MV-4-11 (cell line): ENCODE data around the gene BCAR1.
A peak's percentile ranks its signal among the peaks of the same experiment; 100 is the strongest.
"Not testable (repeated sequence)": the region's sequence is repeated elsewhere in the genome, so short reads cannot be mapped to it uniquely, and the experiment has no call there.

Source experiments
- DNase-seq: peaks from one replicate; lab custom pipeline; 2025; lab: John Stamatoyannopoulos, UW

Gene BCAR1

DNA sequence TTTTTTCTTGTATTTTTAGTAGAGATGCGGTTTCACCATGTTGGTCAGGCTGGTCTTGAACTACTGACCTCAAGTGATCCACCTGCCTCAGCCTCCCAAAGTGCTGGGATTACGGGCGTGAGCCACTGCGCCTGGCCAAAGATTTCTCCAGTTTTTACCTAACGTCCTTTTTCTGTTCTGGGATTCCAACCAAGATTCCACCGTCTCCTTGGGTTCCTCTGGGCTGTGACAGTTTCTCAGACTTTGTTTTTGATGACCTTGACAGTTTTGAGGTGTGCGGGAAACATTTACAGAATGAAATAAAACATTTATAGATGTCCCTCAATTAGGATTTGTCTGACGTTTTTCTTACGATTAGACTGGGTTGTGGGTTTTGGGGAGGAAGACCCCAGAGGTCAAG is 17.9 kb upstream of the BCAR1 start:
- not testable (repeated sequence) for DNase-seq

DNA sequence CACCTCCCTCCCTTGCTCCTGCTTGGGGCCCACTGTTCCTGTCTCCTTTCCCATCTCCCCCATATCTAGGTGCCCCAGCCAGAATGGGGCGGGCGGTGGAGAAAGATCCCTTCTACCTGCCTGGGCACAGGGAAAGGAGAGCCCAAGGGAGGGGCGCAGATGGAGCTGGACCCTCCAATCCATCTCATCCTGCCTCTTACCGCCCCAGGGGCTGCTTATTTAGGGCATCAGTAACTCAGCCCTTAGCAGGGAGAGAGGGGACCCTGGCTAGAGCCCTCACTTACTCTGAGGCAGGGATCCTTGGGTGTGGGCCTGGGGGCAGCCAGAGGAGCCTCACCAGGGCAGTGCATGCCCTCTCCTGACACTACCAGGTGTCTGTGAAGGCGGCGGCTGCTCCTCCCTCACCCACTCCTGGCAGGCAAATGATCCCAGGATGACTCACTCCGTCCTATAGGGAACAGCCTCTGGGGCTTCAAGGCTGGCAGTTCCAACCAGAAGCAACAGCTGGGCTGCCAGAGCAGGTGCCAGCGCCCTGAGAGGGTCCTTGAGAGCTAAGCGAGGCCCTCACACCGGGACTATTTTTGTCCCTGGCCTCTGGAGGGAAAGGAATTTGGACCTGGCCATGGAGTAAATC is 16.3 kb upstream of the BCAR1 start:
- no peak for DNase-seq

- no peak for DNase-seq
These were observed 15.6 kb upstream of the BCAR1 start for GRCh38 chr16:75266738-75267630.

DNA sequence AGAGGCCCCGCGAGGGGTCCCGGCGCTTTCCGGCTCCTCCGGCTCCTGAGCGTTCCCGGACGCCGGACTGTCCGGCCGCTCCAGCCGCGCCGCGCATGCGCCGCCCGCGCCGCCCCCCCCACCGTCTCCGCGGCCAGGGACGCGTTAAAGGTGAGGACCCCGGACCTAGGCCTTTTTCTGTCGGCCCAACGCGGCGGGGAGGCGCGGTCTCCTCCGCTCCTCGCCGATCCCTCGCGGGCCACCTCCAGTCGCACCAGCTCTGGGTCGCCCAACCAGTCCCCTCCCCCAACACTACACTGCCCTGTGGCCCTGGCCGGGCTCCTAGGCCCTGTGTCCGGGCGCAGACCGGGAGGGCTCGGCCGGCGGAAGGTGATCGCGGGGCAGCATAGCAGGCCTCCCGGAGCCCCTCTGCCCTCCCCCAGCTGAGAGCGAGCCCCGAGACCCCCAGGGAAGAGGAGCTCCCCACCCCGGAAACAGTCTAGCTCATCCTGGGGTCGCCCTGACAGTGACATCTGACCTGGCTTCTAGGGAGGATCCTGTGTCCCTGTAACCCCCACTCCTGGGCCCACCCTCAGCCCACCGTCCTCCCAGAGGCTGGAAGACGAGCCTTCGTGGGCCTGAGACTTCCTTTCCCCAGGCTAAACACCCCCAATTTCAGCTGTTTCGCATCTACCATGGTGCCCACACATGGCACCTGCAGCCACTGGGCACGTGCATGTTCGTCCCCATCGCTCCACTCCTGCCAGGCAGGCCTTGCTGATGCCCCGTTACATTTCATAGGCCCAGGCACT is 14.7 kb upstream of the BCAR1 start:
- no peak for DNase-seq

DNA sequence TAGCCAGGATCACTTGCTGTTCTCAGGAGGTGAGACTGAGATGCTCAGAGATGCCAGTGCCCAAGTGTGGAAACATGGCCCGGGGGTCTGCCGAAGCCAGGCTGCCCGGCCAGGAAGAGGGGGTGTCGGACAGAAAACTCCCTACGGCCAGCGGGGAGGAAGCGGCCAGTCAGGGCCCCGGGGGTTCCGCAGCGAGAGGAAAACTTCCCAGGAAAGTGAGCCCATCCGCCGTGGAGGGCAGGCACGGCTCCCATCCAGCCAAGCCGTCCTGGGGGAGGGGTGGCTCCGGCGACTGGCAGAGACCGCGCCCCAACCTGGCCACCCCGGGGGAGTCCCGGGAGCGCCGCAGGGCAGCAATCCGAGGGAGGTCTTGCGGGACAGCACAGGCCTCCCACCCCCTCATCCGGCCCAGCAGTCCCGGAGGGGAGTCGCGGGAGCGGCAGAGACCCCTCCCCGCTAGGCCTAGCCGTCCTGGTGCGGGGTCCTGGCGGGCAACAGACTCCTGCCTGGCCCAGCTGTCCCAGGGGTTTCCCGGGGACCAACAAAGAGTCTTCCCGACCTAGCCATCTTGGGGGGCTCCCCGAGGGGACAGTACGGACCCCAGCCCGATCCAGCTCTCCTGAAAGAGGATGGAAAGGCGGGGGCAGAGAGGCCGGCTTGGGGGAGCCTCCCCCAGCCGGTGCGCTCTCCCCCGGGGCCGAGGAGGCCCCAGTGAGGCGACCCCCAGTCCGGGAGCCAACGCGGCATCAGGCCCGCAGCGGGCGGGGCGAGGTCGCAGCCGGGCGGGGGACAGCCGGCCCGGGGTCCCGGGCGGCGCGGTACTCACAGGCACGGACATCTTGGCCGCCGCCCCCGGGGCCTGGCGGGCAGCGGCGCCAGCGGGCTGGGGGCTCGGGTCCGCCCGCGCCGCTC is 13.8 kb upstream of the BCAR1 start:
- no peak for DNase-seq

GRCh38 chr16:75264457-75264998 is 13.1 kb upstream of the BCAR1 start:
- DNase-seq, result no peak

DNA sequence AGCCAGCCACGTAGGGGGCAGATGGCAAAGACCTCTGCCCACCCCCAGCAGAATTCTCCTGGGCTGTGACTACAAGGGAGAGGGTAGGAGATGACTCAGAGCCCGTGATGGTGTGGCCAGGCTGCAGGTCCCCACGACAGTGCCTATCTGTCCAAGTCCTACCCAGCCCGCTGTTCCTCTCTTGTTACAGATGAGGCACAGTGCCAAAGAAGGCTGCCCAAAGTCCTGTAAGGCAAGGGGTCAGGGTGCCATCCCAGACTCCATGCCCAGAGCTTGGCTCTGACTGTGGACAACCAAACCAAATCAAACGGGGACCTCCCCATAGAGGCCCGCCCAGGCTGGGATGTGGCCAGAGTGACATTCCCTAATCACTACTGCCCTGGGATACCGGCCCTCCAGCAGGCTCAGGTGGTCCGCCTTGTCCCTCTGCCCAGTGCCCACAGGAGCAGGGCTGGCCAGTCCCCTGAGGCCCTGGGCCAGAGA is 12.6 kb upstream of the BCAR1 start:
- DNase-seq, result no peak

DNA sequence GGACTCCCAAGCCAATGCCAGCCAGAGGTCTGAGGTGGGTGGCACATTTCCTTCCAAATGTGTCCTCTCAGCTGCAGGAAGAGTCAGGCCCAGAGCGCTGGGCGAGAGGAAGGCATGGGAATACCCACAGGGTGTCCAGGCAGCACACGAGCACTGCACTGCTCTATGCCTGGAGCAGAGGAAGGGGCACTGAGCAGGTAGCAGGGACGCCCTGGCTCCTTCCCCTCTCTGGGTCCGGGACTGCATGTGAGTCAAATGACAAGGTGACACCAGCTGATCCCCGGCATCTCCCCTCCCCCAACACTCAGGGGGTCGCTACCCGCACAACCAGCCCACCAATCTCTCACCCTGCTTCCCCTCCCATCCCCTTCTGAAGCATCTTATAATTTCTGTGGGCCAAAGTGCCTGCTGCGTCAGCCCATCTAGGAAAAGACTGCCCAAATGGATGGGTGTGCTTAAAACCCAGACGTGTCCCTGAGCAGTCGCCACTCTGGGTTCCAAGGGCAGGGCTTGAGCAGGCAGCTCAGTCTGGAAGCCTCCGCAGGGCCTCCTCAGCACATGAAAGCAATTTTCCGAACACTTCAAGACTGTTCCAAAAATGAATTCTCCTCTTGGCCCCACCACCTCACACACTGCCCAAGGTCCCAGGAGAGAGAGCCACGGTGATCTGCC is 12.0 kb upstream of the BCAR1 start:
- no peak for DNase-seq

DNA sequence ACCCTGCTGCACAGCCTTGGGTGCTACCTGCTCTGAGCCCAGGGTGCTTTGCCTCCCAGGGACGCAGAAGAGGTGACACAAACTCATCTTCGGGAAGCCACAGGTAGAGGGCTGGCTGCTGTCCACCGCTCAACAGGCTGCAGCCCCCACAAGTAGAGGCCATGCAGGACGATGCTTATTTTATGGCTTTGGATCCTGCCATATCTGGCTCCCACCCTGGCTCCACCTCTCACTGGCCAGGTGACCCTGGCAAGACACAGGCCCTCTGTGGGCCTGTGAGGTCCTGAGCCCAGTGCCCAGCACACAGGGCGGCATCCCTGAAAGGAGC is 11.3 kb upstream of the BCAR1 start:
- DNase-seq, result no peak

DNA sequence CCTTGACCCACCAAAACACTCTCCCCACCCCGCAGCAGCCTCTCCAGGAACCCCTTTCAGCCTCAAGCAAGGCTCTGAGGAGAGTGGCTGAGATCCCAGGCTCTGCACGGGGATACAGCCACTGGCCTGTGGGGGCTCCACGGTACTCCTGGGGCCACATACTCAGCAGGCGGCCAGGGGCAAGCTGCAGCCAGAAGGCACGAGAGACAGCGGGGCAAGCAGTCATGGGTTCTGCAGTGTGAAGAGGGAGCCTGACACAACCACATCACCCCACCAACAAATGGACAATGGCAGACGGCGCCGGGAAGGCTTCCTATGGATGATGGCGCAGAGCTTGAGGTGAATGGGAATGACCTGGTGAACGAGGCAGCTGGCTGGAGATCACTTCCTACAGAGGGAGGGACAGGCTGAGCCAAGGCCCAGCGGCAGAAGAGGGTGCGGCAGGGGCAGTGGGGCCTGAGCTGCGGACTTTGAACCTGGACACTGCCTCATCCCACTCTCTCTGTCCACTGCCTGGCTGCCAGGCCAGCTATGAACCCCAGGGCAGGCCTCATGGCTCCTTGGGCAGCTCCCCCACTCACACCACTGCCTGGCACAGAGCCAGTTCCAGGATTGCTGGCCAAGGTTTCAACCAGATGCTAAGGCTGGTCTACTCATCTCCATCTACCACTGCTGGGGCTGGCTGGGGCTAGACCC is 10.8 kb upstream of the BCAR1 start:
- no peak for DNase-seq

DNA sequence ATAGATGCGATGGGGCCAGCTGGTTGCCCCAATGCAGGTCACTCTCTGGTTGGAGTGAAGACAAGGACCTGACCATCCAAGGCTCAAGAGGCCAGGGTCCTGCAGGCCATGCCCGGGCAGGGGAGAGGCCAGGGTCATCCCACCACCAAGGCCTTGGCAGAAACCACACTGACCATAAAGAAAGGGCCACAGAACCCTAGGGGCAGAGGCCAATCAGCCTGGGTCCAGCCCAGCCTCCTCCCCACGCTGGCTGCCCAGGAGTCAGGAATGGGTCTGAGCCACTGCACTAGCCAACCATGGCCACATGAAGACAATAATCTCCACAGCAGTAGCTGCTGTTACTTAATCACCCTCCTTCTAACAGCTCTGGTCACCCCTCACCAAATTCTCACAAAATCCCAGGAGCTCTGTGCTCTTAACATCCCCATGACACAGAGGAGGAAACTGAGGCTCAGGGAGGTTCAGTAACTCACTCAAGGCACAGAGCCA is 10.2 kb upstream of the BCAR1 start:
- no peak for DNase-seq

DNA sequence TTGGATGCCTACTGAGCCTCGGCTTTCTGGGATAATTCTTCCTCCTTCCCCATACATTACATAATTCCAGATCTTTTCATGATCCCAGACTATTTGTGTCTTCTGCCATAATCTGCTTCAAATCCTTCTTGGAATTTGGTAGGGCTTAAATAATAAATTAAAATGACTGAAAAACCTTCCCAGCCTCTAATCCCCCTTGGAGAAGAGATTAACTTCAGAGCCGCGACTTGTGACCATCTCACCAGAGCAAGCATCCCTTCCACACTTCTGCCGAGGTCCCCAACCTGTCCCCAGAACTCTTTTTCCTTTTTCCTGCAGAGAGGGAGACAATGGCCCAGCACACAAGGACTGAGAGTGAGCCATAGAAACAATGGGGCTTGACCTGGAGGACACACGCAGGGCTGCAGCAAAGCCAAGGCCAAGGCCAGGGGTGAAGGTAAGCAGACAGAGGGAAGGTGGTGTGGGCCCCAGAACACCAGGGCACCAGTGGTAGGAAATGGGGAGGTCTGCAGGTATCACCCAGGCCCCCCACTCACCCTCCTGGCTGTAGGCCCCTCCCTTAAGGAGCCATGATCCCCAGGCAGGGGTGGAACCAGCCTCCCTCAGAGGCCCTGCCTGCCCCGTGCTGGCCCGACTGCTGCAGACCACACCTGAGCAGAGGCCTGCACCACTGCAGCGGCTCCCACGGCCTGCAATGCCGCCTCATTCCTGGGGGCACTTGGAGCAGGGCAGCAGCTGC is 9.6 kb upstream of the BCAR1 start:
- no peak for DNase-seq

- no peak for DNase-seq
These were observed 7.3 kb upstream of the BCAR1 start for GRCh38 chr16:75258807-75259141.

DNA sequence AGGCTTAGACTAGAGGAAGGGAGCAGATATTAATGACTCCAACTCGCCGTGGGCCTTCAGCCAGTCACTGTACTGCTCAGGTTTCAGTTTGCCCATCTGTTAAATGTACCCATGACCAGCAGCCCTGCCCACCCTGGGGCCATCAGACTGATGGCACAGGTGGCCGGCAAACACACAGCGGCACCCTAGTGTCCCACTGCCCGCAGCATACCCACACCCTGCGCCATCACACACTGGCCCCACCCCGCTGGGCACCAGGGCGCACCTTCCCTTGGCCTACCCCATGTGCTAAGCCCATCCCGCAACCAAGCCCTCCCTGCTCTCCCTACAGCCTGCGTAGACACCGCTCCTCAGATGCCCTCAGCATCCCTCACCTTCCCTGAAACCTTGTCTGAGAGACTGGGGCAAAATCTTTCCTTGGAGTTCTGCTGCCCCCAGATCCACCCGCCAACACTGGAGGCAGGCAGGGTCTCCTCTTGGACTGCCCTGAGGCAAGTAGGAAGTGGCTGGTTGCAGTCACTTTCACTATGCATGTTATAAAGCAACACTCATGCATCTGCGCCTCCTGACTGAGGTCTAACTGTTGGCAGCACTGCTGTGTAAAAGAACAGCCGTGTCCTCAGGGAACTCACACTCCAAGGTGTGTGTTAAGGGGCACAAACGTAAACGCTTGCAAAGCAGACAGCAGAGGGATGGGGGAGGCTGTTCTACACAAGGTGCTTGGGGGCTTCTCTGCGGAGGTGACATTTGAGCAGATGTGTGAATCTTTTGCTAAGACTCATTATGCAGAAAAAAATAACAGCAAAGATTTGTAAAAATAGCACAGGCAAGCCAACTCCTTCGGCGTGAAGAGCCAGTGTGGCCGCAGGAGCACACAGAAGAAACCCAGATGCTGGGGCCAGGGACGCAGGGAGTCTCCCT is 6.7 kb upstream of the BCAR1 start:
- DNase-seq, result peak; percentile 46

DNA sequence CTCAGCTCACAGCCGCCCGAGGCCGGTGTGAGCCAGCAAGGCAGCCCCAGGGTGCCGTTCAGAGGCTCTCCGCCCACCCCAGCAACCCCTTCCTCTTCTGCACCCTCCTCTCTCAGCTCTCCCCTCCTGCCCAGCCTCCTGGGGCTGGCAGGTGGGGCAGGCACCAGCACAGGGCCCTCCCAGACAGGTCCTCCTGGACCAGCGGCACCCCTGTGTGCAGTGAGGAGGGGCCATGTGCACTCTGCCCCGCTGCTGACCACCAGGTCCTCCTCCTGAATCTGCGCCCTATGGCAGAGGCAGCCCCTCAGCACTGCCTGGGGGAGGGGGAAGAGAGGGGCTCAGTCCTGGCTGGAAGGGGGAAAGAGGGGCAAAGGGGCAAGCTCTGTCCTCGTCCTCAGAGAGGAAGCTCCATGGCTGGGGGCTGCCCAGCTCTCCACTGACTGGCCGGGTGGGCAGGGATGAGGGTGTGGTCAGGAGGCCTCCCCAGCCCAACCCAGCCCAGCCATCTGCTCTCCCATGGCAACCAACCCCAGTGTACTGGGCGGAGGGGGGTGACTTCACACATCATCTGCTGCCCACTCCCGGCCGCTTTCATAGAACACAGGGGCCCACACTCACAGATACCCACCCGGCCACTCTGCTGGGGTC is 5.4 kb upstream of the BCAR1 start:
- DNase-seq, result no peak

GRCh38 chr16:75256059-75256571 is 4.7 kb upstream of the BCAR1 start:
- no peak for DNase-seq

GRCh38 chr16:75254359-75254837 is 3.0 kb upstream of the BCAR1 start:
- no peak for DNase-seq
